Esophagus muscularis mucosa (tissue), 3 donors: ENCODE data around the gene SP2.

Experiments
- POLR2AphosphoS5 ChIP-seq, 2 donors: sonication (generic); formaldehyde crosslinking; IDR thresholded peaks; one replicate each; pipeline ENCODE4 v1.6.1; 2017; ENCODE audit warnings: antibody characterized with exemption in 2 of 2
- TF ChIP-seq, protein P1 (sequence below), 3 experiments: fragments of 200-600 bp in 2 of 3; fragments of 450-650 bp in 1 of 3; sonication (generic) in 2 of 3; IDR thresholded peaks; one replicate each; pipeline ENCODE4 v1.5.1; 2017 to 2019; ENCODE audit warnings: antibody characterized with exemption in 3 of 3, mild to moderate bottlenecking in 2 of 3, moderate library complexity in 1 of 3

DNA sequence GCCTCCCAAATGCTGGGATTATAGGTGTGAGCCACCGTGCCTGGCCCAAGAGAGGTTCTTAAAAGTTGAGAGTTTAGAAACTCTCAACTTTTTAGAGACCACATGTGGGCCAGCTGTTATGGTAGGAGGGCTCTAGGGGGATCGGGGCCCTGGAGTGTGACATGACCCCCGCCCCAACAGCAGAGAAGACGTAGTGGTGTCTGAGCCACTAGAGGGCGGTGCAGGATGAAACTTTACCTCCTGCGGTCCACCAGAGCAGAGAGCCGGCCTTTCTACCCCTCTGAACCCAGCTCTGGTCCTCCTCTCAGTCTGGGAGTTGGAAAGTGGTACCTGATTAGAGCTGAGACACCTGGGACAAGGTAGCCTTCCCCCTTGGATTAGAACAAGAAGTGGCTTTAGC is 82.3 kb downstream of the SP2 start:
- no peak for TF ChIP-seq POLR2AphosphoS5 (IDR thresholded peaks at IDR 0.05)
- TF ChIP-seq, protein P1, sequence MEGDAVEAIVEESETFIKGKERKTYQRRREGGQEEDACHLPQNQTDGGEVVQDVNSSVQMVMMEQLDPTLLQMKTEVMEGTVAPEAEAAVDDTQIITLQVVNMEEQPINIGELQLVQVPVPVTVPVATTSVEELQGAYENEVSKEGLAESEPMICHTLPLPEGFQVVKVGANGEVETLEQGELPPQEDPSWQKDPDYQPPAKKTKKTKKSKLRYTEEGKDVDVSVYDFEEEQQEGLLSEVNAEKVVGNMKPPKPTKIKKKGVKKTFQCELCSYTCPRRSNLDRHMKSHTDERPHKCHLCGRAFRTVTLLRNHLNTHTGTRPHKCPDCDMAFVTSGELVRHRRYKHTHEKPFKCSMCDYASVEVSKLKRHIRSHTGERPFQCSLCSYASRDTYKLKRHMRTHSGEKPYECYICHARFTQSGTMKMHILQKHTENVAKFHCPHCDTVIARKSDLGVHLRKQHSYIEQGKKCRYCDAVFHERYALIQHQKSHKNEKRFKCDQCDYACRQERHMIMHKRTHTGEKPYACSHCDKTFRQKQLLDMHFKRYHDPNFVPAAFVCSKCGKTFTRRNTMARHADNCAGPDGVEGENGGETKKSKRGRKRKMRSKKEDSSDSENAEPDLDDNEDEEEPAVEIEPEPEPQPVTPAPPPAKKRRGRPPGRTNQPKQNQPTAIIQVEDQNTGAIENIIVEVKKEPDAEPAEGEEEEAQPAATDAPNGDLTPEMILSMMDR (IDR thresholded peaks at IDR 0.05) = peak; percentile 70 to 77 (median 70)
